Measurements from ENCODE around the gene RPRML. TPM values are rescaled to one million over a fixed set of nuclear protein-coding genes. Genes with fewer than 3 reads are reported as not detected.
"Not testable (repeated sequence)": the region's sequence is repeated elsewhere in the genome, so short reads cannot be mapped to it uniquely, and the experiment has no call there.

The RPRML gene
- total RNA-seq: 0.89 and 1.1 TPM in 2 replicates
- total RNA-seq (2013): 0.21 TPM
- polyA plus RNA-seq: 0.13 TPM in 1 of 2 replicates, not detected in the other
- polyA minus RNA-seq: not detected in 2 replicates

GRCh38 chr17:46979147-46979863, at the start of gene RPRML:
TSS of gene RPRML (minus strand) at chr17:46979253. CDS start at chr17:46979007, 246 bp downstream.
- Histone ChIP-seq H2AFZ (ENCODE audit: insufficient read depth, low read depth, low read length, poor library complexity, severe bottlenecking) (peak within 1 kb of the TSS; percentile 74), H3K9ac (ENCODE audit: low read length) (peak within 1 kb of the TSS; percentile 69)
- H3K27me3 Mint-ChIP-seq: peaks cover 30% of the 10 kb centered on the region

GRCh38 chr17:47016966-47017365, 37.9 kb upstream of the RPRML start:
- H3K4me2 ChIP-seq (replicated peaks; ENCODE audit: low read depth, low read length, poor library complexity, severe bottlenecking); H3K27me3 Mint-ChIP-seq; H3K9ac ChIP-seq (ENCODE audit: low read length); H3K36me3 ChIP-seq (replicated peaks in 1 of 2; ENCODE audit: control extremely low read depth in 1 of 2, control insufficient read depth in 1 of 2, extremely low read depth in 1 of 2, insufficient read depth in 2 of 2, low read length in 1 of 2); H3K4me1 ChIP-seq (ENCODE audit: control insufficient read depth in 2 of 2, insufficient read depth in 2 of 2, low read length in 2 of 2); H3K27me3 ChIP-seq (replicated peaks in 1 of 4; ENCODE audit: control extremely low read depth in 1 of 4, control insufficient read depth in 3 of 4, insufficient read depth in 4 of 4, low read length in 3 of 4); H3K9me3 ChIP-seq (ENCODE audit: control extremely low read depth in 1 of 3, control insufficient read depth in 2 of 3, insufficient read depth in 1 of 3, low read length in 2 of 3); H3K79me2 ChIP-seq (ENCODE audit: control insufficient read depth, insufficient read depth, low read length); H4K20me1 ChIP-seq (ENCODE audit: control insufficient read depth, insufficient read depth, low read length, poor library complexity, severe bottlenecking); DNase-seq; H2AFZ ChIP-seq (ENCODE audit: insufficient read depth, low read depth, low read length, poor library complexity, severe bottlenecking); POLR2A ChIA-PET; intact Hi-C loops (cut with micrococcal nuclease); ATAC-seq (ENCODE audit: low read depth); H3K27ac ChIP-seq (ENCODE audit: low read length in 2 of 2); H3K4me3 ChIP-seq (ENCODE audit: control extremely low read depth in 1 of 5, extremely low read depth in 1 of 5, insufficient read depth in 1 of 5, low read depth in 2 of 5, low read length in 4 of 5); CTCF ChIA-PET; H3K4me3 Mint-ChIP-seq; H3K9me3 Mint-ChIP-seq (ENCODE audit: insufficient read depth); H3K27ac Mint-ChIP-seq: not testable (repeated sequence)
- H3K4me1 Mint-ChIP-seq: peaks cover 14% of the 10 kb centered on the region
- 100% methylated on average over 3 of the region's 15 CpGs for WGBS (ENCODE audit: insufficient coverage)

More at GRCh38 chr17:46979147-46979863, at the start of gene RPRML:
- peak within 1 kb of the TSS; percentile 18 to 75 (median 61) for H3K4me3 ChIP-seq (ENCODE audit: control extremely low read depth in 1 of 5, extremely low read depth in 1 of 5, insufficient read depth in 1 of 5, low read depth in 2 of 5, low read length in 4 of 5)
- POLR2A ChIA-PET: interaction anchor here (0.5 to 1.5 kb wide), 3 partner anchors 12 to 668 kb away, joined by 5 to 9 read pairs (median 7); no protein-coding TSS in a partner anchor
- H4K20me1 ChIP-seq (ENCODE audit: control insufficient read depth, insufficient read depth, low read length, poor library complexity, severe bottlenecking): no peaks in the 10 kb centered on the region
- TF ChIP-seq CTCF (IDR thresholded peaks at IDR 0.05) (no peak), EZH2 (IDR thresholded peaks at IDR 0.05; ENCODE audit: borderline replicate concordance, insufficient read depth, low read depth, low read length, poor library complexity, severe bottlenecking) (no peak)
- H3K4me1 ChIP-seq (ENCODE audit: control insufficient read depth in 2 of 2, insufficient read depth in 2 of 2, low read length in 2 of 2): peaks cover 14 to 19% of the 10 kb centered on the region in 2 donors
- peak within 1 kb of the TSS; percentile 82 for H3K4me3 Mint-ChIP-seq
- peak; percentile 79 for ATAC-seq (ENCODE audit: low read depth)
- 2% methylated on average over 53 of the region's 57 CpGs for WGBS (ENCODE audit: insufficient coverage)
- peaks cover 0 to 39% (median 16%) of the 10 kb centered on the region in 4 experiments for H3K27me3 ChIP-seq (replicated peaks in 1 of 4; ENCODE audit: control extremely low read depth in 1 of 4, control insufficient read depth in 3 of 4, insufficient read depth in 4 of 4, low read length in 3 of 4)
- peaks cover 31% of the 10 kb centered on the region for H3K4me1 Mint-ChIP-seq
- no peak within 1 kb of the TSS for H3K27ac Mint-ChIP-seq
- peaks cover 0 to 7% (median 0%) of the 10 kb centered on the region in 3 donors for H3K9me3 ChIP-seq (ENCODE audit: control extremely low read depth in 1 of 3, control insufficient read depth in 2 of 3, insufficient read depth in 1 of 3, low read length in 2 of 3)
- no peaks in the 10 kb centered on the region for H3K9me3 Mint-ChIP-seq (ENCODE audit: insufficient read depth)
- H3K27ac ChIP-seq (ENCODE audit: low read length in 2 of 2): no peak within 1 kb of the TSS
- CTCF ChIA-PET: interaction anchor here (0.6 kb wide), 1 partner anchor 9 kb away, joined by 3 read pairs; no protein-coding TSS in a partner anchor
- H3K36me3 ChIP-seq (replicated peaks in 1 of 2; ENCODE audit: control extremely low read depth in 1 of 2, control insufficient read depth in 1 of 2, extremely low read depth in 1 of 2, insufficient read depth in 2 of 2, low read length in 1 of 2): no peaks in the 10 kb centered on the region
- H3K79me2 ChIP-seq (ENCODE audit: control insufficient read depth, insufficient read depth, low read length): no peaks in the 10 kb centered on the region
- intact Hi-C loops (cut with micrococcal nuclease): no loop called here
- H3K4me2 ChIP-seq (replicated peaks; ENCODE audit: low read depth, low read length, poor library complexity, severe bottlenecking): peak within 1 kb of the TSS; percentile 99
- peak; percentile 58 for DNase-seq

Data from B cell (primary cell).